ENCODE results near the gene SLC27A5.
A peak's percentile ranks its signal among the peaks of the same experiment; 100 is the strongest.

SLC27A5 gene

GRCh38 chr19:58511353-58512208 is at the start of gene SLC27A5:
SLC27A5 (minus strand) TSS chr19:58511992; CDS start chr19:58511955, 37 bp downstream.
- DNase-seq, result no peak

- no peak for DNase-seq
Observed at GRCh38 chr19:58560921-58561320, 49.1 kb upstream of the SLC27A5 start.

GRCh38 chr19:58560007-58560887 is 48.5 kb upstream of the SLC27A5 start:
- DNase-seq, result no peak

GRCh38 chr19:58559275-58560006 is 47.6 kb upstream of the SLC27A5 start:
- DNase-seq, result no peak

- DNase-seq, result peak; percentile 99
Observed at GRCh38 chr19:58558623-58559274, 47.0 kb upstream of the SLC27A5 start.

- DNase-seq, result peak; percentile 53 to 58
Observed at GRCh38 chr19:58558066-58558622, 46.4 kb upstream of the SLC27A5 start, which contains the start of gene UBE2M. UBE2M (minus strand) TSS chr19:58558611; CDS start chr19:58558381, 230 bp downstream.

GRCh38 chr19:58557221-58558065 is 45.7 kb upstream of the SLC27A5 start:
- DNase-seq, result no peak

GRCh38 chr19:58556622-58557220 is 44.9 kb upstream of the SLC27A5 start:
- no peak for DNase-seq

GRCh38 chr19:58555920-58556621 is 44.3 kb upstream of the SLC27A5 start:
- no peak for DNase-seq

GRCh38 chr19:58555369-58555885 is 43.6 kb upstream of the SLC27A5 start:
- DNase-seq, result no peak

- DNase-seq, result peak; percentile 96
Observed at GRCh38 chr19:58554494-58555368, 42.9 kb upstream of the SLC27A5 start, which contains the start of gene CHMP2A. CHMP2A (minus strand) TSS chr19:58555105; CDS start chr19:58554212, 893 bp downstream.

GRCh38 chr19:58553799-58554493 is 42.2 kb upstream of the SLC27A5 start:
- no peak for DNase-seq

GRCh38 chr19:58552655-58553054 is 40.9 kb upstream of the SLC27A5 start:
- DNase-seq, result no peak

GRCh38 chr19:58551577-58552471 is 40.0 kb upstream of the SLC27A5 start:
- DNase-seq, result no peak

- no peak for DNase-seq
Observed at GRCh38 chr19:58551123-58551497, 39.3 kb upstream of the SLC27A5 start.

GRCh38 chr19:58550362-58551122 is 38.8 kb upstream of the SLC27A5 start:
- no peak for DNase-seq

Data from activated CD4-positive, alpha-beta T cell treated with anti-CD3 and anti-CD28 coated beads, Interleukin-2, amount 50 U/mL, for 4 hours (primary cell).